IPS-11a (cell line): Measurements from ENCODE around the gene CD180.
"Not testable (repeated sequence)": the region's sequence is repeated elsewhere in the genome, so short reads cannot be mapped to it uniquely, and the experiment has no call there.

Source experiments
- H3K4me3 ChIP-seq: one replicate; pipeline ENCODE4 v1.5.1; 2013; ENCODE audit warnings: low read depth, low read length, control low read depth

The CD180 gene

DNA sequence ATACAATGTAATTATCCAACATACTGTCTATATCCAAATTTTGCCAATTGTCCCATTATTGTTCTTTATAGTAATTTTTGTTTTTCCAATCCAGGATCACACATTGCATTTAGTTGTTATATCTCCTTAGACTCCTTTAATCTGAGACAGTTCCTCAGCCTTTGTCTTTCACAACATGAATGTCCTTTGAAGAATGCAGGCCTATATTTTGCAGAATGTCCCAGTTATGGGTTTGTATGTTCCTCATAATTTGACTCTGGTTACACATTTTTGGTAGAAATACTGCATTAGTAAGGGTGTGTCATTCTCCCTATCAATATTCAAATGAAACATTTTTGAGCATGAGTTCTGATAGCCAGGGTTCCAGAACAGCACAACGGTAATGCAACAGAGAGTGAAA lies 6.7 kb downstream of the CD180 start:
- H3K4me3 ChIP-seq: no peak overlapping the region

DNA sequence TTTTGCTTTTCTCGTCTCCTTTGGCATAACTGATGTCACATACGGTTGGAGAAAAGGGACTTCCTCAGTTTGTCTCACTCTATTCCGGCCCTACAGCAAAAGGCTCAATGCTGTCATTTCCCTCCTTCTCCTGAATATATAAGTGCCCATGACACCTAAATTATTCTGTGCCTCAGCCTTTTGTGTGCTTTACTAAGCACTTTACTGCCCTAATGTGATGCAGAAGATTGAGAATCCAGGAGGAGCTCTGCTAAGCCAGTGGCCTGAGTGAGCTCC lies 7.6 kb downstream of the CD180 start:
- no peak overlapping the region for H3K4me3 ChIP-seq

DNA sequence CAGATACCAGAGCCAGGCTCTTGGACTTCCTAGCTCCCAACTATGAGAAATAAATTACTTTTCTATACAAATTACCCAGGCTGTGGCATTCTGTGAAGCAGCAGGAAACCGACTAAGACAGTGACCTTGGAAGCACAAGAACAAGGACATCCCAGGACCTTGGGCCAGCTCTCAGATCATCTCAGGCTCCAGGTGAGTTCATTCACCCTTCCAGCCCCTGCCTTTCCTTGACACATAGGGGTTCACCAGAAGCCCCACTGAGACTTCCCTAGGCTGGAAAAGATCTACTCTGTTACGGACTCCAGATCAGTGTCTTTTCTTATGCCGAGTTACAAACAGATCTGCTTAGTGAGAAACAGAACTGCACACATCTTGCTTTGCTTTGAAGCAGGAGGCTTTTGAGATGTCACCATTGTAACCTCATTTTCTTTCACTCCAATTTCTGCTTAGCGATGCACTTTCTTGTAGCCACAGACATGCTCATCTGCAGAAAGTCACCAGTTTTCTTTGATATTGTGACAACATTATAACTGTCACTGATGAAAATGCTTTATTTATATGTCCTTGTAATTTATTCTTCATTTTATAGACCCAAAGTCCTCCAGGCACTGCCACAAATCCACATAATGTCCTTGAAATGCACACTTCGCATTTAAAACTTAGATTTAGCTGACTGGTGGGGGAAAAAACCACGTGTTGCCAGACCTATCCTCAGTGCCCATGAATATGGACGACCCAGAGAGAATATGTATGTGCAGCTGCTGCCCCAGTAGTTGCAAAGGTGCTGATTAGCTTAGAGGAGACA lies 8.1 kb downstream of the CD180 start:
- no peak overlapping the region for H3K4me3 ChIP-seq

GRCh38 chr5:67187006-67187715 lies 9.4 kb downstream of the CD180 start:
- H3K4me3 ChIP-seq: no peak overlapping the region

- H3K4me3 ChIP-seq: no peak overlapping the region
Observed at GRCh38 chr5:67183859-67184258, 12.7 kb downstream of the CD180 start.

- no peak overlapping the region for H3K4me3 ChIP-seq
Observed at GRCh38 chr5:67182301-67182790, 14.3 kb downstream of the CD180 start.

- H3K4me3 ChIP-seq: no peak overlapping the region
Observed at GRCh38 chr5:67181648-67182221, 14.9 kb downstream of the CD180 start.

GRCh38 chr5:67179697-67180361 lies 16.8 kb downstream of the CD180 start:
- H3K4me3 ChIP-seq: no peak overlapping the region

DNA sequence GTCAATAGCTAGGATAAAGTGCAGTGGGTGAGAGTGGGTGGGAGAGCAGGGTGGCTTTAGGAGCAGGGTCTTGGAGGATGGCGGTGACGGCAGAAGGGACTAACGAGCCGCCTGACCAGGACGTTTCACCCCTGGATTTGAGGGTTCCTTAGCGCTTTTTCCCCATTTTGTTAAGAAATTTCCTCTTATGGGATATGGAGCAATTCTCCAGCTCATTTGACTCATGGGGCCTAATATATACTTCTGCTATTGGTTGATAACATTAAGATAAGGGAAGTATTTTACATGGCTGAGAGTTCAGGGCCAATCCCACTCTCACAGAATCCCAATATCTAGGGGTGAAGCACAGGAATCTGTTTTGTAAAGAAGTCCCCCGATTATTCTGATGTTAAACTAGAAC lies 17.6 kb downstream of the CD180 start:
- H3K4me3 ChIP-seq: no peak overlapping the region

GRCh38 chr5:67178085-67178484 lies 18.5 kb downstream of the CD180 start:
- H3K4me3 ChIP-seq: no peak overlapping the region

DNA sequence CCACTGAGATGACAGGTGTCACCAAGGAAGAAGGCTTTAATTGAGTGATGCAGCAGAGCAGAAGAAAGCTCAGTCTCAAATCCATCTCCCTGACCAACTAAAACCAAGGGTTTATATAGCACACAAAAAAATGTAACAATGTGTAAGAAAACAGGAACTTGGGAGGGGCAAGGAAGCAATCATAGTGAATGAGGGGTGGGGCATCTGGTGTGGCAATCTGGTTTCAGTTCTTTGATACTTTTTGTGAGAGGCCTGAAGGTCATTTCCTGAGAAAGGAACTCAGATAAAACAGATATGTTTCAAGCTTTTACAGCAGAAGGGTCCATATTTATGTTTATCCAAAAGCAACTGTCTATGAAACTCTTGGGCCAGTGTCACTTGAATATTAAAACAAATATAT lies 19.7 kb downstream of the CD180 start:
- no peak overlapping the region for H3K4me3 ChIP-seq

- no peak overlapping the region for H3K4me3 ChIP-seq
Observed at GRCh38 chr5:67173959-67174358, 22.6 kb downstream of the CD180 start.

DNA sequence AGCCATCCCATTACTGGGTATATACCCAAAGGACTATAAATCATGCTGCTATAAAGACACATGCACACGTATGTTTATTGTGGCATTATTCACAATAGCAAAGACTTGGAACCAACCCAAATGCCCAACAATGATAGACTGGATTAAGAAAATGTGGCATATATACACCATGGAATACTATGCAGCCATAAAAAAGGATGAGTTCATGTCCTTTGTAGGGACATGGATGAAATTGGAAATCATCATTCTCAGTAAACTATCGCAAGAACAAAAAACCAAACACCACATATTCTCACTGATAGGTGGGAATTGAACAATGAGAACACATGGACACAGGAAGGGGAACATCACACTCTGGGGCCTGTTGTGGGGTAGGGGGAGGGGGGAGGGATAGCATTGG lies 23.2 kb downstream of the CD180 start:
- H3K4me3 ChIP-seq: not testable (repeated sequence)

DNA sequence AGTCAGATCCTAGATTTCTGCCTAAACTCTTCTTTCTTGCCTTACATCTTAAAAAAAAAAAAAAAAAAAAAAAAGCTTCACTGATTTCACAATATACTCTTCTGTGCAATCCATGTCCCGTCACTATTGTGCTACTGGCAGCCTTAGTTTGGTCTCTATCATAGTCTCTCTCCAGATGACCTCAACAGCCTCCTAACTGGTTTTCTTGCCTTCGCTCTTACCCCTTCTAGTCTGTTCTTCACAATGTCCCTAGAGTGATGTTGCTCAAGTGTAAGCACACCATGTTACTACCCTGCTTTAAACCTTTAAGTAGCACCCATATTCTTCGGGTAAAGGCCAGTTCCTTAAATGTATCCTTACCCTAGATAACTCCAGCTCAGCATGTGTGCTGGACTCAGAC lies 25.8 kb downstream of the CD180 start:
- H3K4me3 ChIP-seq: no peak overlapping the region

GRCh38 chr5:67168069-67168468 lies 28.5 kb downstream of the CD180 start:
- no peak overlapping the region for H3K4me3 ChIP-seq

DNA sequence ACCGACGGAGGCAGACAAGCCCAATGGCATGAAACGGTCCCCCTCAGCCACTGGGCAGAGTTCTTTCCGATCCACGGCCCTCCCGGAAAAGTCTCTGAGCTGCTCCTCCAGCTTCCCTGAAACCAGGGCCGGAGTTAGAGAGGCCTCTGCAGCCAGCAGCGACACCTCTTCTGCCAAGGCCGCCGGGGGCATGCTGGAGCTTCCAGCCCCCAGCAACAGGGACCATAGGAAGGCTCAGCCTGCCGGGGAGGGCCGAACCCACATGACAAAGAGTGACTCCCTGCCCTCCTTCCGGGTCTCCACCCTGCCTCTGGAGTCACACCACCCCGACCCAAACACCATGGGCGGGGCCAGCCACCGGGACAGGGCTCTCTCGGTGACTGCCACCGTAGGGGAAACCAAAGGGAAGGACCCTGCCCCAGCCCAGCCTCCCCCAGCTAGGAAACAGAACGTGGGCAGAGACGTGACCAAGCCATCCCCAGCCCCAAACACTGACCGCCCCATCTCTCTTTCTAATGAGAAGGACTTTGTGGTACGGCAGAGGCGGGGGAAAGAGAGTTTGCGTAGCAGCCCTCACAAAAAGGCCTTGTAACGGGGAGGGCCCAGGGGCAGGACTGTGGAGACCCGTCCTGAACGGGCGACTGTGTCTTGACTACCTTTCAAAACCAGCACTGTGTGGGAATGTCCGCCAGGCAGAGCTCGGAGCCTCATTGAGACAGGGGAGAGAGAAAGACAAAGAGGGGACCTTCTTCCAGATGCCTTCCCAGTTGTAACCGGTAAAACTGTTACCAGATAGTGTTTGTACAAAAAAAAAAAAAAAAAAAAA lies 29.9 kb downstream of the CD180 start:
- H3K4me3 ChIP-seq: no peak overlapping the region

DNA sequence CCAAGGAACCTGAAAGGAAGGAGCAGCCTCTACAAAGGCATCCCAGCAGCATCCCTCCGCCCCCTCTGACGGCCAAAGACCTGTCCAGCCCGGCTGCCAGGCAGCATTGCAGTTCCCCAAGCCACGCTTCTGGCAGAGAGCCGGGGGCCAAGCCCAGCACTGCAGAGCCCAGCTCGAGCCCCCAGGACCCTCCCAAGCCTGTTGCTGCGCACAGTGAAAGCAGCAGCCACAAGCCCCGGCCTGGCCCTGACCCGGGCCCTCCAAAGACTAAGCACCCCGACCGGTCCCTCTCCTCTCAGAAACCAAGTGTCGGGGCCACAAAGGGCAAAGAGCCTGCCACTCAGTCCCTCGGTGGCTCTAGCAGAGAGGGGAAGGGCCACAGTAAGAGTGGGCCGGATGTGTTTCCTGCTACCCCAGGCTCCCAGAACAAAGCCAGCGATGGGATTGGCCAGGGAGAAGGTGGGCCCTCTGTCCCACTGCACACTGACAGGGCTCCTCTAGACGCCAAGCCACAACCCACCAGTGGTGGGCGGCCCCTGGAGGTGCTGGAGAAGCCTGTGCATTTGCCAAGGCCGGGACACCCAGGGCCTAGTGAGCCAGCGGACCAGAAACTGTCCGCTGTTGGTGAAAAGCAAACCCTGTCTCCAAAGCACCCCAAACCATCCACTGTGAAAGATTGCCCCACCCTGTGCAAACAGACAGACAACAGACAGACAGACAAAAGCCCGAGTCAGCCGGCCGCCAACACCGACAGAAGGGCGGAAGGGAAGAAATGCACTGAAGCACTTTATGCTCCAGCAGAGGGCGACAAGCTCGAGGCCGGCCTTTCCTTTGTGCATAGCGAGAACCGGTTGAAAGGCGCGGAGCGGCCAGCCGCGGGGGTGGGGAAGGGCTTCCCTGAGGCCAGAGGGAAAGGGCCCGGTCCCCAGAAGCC lies 30.8 kb downstream of the CD180 start:
- no peak overlapping the region for H3K4me3 ChIP-seq

- H3K4me3 ChIP-seq: no peak overlapping the region
Observed at GRCh38 chr5:67164856-67165525, 31.6 kb downstream of the CD180 start.
